Prostate gland (tissue), 2 donors: ENCODE results near the gene MAP7D2.

Source experiments
- CTCF ChIP-seq, 4 experiments: fragments of 200-600 bp in 2 of 4; fragments of 450-650 bp in 2 of 4; sonication (generic) in 2 of 4; IDR thresholded peaks; 1 replicate in 3 of 4; 2 replicates in 1 of 4; pipeline ENCODE4 v1.5.1; 2016 to 2019; ENCODE audit warnings: antibody characterized with exemption in 4 of 4, mild to moderate bottlenecking in 2 of 4, moderate library complexity in 2 of 4
- POLR2A ChIP-seq: fragments of 450-650 bp; IDR thresholded peaks from one replicate; pipeline ENCODE4 v1.6.1; 2016; ENCODE audit warnings: antibody characterized with exemption, mild to moderate bottlenecking
- POLR2AphosphoS5 ChIP-seq: sonication (generic); formaldehyde crosslinking; IDR thresholded peaks from one replicate; pipeline ENCODE4 v1.6.1; 2017; ENCODE audit warnings: antibody characterized with exemption

GRCh38 chrX:20046864-20047263 is 69.8 kb downstream of the MAP7D2 start:
- TF ChIP-seq POLR2A, result no peak
- TF ChIP-seq CTCF (IDR thresholded peaks at IDR 0.05), result no peak
- peak; percentile 31 for TF ChIP-seq POLR2AphosphoS5
